Stimulated activated CD8-positive, alpha-beta memory T cell treated with anti-CD3 and anti-CD28 coated beads, Interleukin-15, amount 100 ng/mL, for 48 hours (primary cell): ENCODE measurements around the gene SCYL1.

ENCODE experiments used
- DNase-seq, 2 donors: peaks; one replicate each; pipeline ENCODE4 v3.0.0-alpha.2; 2020; ENCODE audit warnings: low read depth in 2 of 2

The SCYL1 gene

GRCh38 chr11:65493367-65494176, 31.3 kb upstream of the SCYL1 start:
- no peak for DNase-seq

GRCh38 chr11:65496304-65497140, 28.4 kb upstream of the SCYL1 start:
- no peak for DNase-seq

- DNase-seq, result peak; percentile 99 to 100
Observed at GRCh38 chr11:65497141-65498041, 27.5 kb upstream of the SCYL1 start.

GRCh38 chr11:65498042-65498726, 26.7 kb upstream of the SCYL1 start:
- DNase-seq, result peak in 1 of 2 donors; percentile 50

- DNase-seq, result no peak
Observed at GRCh38 chr11:65498727-65498976, 26.2 kb upstream of the SCYL1 start.

GRCh38 chr11:65498977-65499712, 25.7 kb upstream of the SCYL1 start, which contains the start of gene MALAT1:
MALAT1 (plus strand) TSS chr11:65499045.
- peak; percentile 79 to 82 for DNase-seq

- no peak for DNase-seq
Observed at GRCh38 chr11:65499713-65500386, 25.0 kb upstream of the SCYL1 start.

GRCh38 chr11:65500387-65501185, 24.3 kb upstream of the SCYL1 start:
- DNase-seq, result no peak

GRCh38 chr11:65501186-65501471, 23.8 kb upstream of the SCYL1 start:
- DNase-seq, result no peak

- DNase-seq, result no peak
Observed at GRCh38 chr11:65501472-65502273, 23.2 kb upstream of the SCYL1 start.

GRCh38 chr11:65502274-65502554, 22.7 kb upstream of the SCYL1 start:
- no peak for DNase-seq

GRCh38 chr11:65502555-65503367, 22.1 kb upstream of the SCYL1 start:
- no peak for DNase-seq

- no peak for DNase-seq
Observed at GRCh38 chr11:65503368-65503948, 21.4 kb upstream of the SCYL1 start.

- no peak for DNase-seq
Observed at GRCh38 chr11:65503949-65504673, 20.8 kb upstream of the SCYL1 start.

GRCh38 chr11:65504674-65505465, 20.0 kb upstream of the SCYL1 start:
- no peak for DNase-seq
